ENCODE measurements around the gene NEK1. TPM values are rescaled to one million over a fixed set of nuclear protein-coding genes. Genes with fewer than 3 reads are reported as not detected.

NEK1 gene
- total RNA-seq, 1 donor from 2014 or later: 17.3 TPM

GRCh38 chr4:169399976-169400767, 212.2 kb downstream of the NEK1 start:
- no peak for DNase-seq (ENCODE audit: low spot score)
- intact Hi-C loops (cut with DNase I): no loop called here

GRCh38 chr4:169398316-169398715, 214.1 kb downstream of the NEK1 start:
- intact Hi-C loops (cut with DNase I): no loop called here
- DNase-seq (ENCODE audit: low spot score): no peak

GRCh38 chr4:169397762-169398161, 214.6 kb downstream of the NEK1 start:
- no peak for DNase-seq (ENCODE audit: low spot score)
- intact Hi-C loops (cut with DNase I): no loop called here

GRCh38 chr4:169385376-169385775, 227.0 kb downstream of the NEK1 start:
- no peak for DNase-seq (ENCODE audit: low spot score)

GRCh38 chr4:169384779-169385178, 227.6 kb downstream of the NEK1 start:
- intact Hi-C loops (cut with DNase I): no loop called here
- no peak for DNase-seq (ENCODE audit: low spot score)

More at GRCh38 chr4:169385376-169385775, 227.0 kb downstream of the NEK1 start:
- intact Hi-C loops (cut with DNase I): no loop called here

- no peak for DNase-seq (ENCODE audit: low spot score)
- intact Hi-C loops (cut with DNase I): no loop called here
Measured at GRCh38 chr4:169383724-169384123, 228.7 kb downstream of the NEK1 start.

- intact Hi-C loops (cut with DNase I): no loop called here
- DNase-seq (ENCODE audit: low spot score): no peak
Measured at GRCh38 chr4:169379688-169380087, 232.7 kb downstream of the NEK1 start.

- no peak for DNase-seq (ENCODE audit: low spot score)
- intact Hi-C loops (cut with DNase I): no loop called here
Measured at GRCh38 chr4:169377367-169377766, 235.0 kb downstream of the NEK1 start.

GRCh38 chr4:169376421-169376820, 236.0 kb downstream of the NEK1 start:
- DNase-seq (ENCODE audit: low spot score): no peak
- intact Hi-C loops (cut with DNase I): no loop called here

GRCh38 chr4:169372791-169373190, 239.6 kb downstream of the NEK1 start:
- intact Hi-C loops (cut with DNase I): no loop called here
- no peak for DNase-seq (ENCODE audit: low spot score)

- DNase-seq (ENCODE audit: low spot score): no peak
- intact Hi-C loops (cut with DNase I): no loop called here
Measured at GRCh38 chr4:169369634-169370033, 242.7 kb downstream of the NEK1 start.

GRCh38 chr4:169367826-169368225, 244.6 kb downstream of the NEK1 start:
- no peak for DNase-seq (ENCODE audit: low spot score)
- intact Hi-C loops (cut with DNase I): no loop called here

GRCh38 chr4:169366821-169367220, 245.6 kb downstream of the NEK1 start:
- intact Hi-C loops (cut with DNase I): no loop called here
- DNase-seq (ENCODE audit: low spot score): no peak

- intact Hi-C loops (cut with DNase I): no loop called here
- DNase-seq (ENCODE audit: low spot score): no peak
Measured at GRCh38 chr4:169362607-169363006, 249.8 kb downstream of the NEK1 start.

- DNase-seq (ENCODE audit: low spot score): no peak
- intact Hi-C loops (cut with DNase I): no loop called here
Measured at GRCh38 chr4:169361756-169362155, 250.6 kb downstream of the NEK1 start.

- DNase-seq (ENCODE audit: low spot score): no peak
- intact Hi-C loops (cut with DNase I): no loop called here
Measured at GRCh38 chr4:169359961-169360360, 252.4 kb downstream of the NEK1 start.

GRCh38 chr4:169352360-169352759, 260.0 kb downstream of the NEK1 start:
- DNase-seq (ENCODE audit: low spot score): no peak
- intact Hi-C loops (cut with DNase I): no loop called here

GRCh38 chr4:169351872-169352271, 260.5 kb downstream of the NEK1 start:
- intact Hi-C loops (cut with DNase I): no loop called here
- no peak for DNase-seq (ENCODE audit: low spot score)

GRCh38 chr4:169348541-169348940, 263.8 kb downstream of the NEK1 start:
- intact Hi-C loops (cut with DNase I): no loop called here
- DNase-seq (ENCODE audit: low spot score): no peak

GRCh38 chr4:169346840-169347239, 265.5 kb downstream of the NEK1 start:
- DNase-seq (ENCODE audit: low spot score): no peak
- intact Hi-C loops (cut with DNase I): no loop called here

- DNase-seq (ENCODE audit: low spot score): no peak
- intact Hi-C loops (cut with DNase I): no loop called here
Measured at GRCh38 chr4:169345316-169345721, 267.1 kb downstream of the NEK1 start.

All from cardiac septum (tissue), 1 donor.